Neural progenitor cell (in vitro differentiated cells): ENCODE results near the gene TCF7L2. TPM values are rescaled to one million over a fixed set of nuclear protein-coding genes. Genes with fewer than 3 reads are reported as not detected.

Source experiments
- DNase-seq: peaks from one replicate; pipeline ENCODE4 v3.0.0-alpha.2; 2016; ENCODE audit warnings: low spot score
- H2AFZ ChIP-seq: fragments of 200-600 bp; sonication (generic); replicated peaks from 2 replicates; pipeline ENCODE4 v1.6.1; 2016; ENCODE audit warnings: antibody characterized with exemption
- H3F3A ChIP-seq: fragments of 200-600 bp; sonication (generic); 2 replicates; pipeline ENCODE4 v1.6.1; 2016; ENCODE audit warnings: antibody characterized with exemption, low read depth
- H3K27ac ChIP-seq: fragments of 200-600 bp; sonication (generic); 2 replicates; pipeline ENCODE4 v1.5.1; 2016; ENCODE audit warnings: mild to moderate bottlenecking
- H3K27me3 ChIP-seq: fragments of 200-600 bp; sonication (generic); 2 replicates; pipeline ENCODE4 v1.6.1; 2016; ENCODE audit warnings: mild to moderate bottlenecking, moderate library complexity
- H3K36me3 ChIP-seq: fragments of 200-600 bp; sonication (generic); 2 replicates; pipeline ENCODE4 v1.5.1; 2016
- H3K4me1 ChIP-seq: fragments of 200-600 bp; sonication (generic); 2 replicates; pipeline ENCODE4 v1.6.1; 2016; ENCODE audit warnings: mixed run types
- H3K4me2 ChIP-seq: fragments of 200-600 bp; sonication (generic); 2 replicates; pipeline ENCODE4 v1.6.1; 2016
- H3K4me3 ChIP-seq: fragments of 200-600 bp; sonication (generic); 2 replicates; pipeline ENCODE4 v1.5.1; 2016
- H3K79me2 ChIP-seq: fragments of 200-600 bp; sonication (generic); 2 replicates; pipeline ENCODE4 v1.6.1; 2016; ENCODE audit warnings: low read depth
- H3K9ac ChIP-seq: fragments of 200-600 bp; sonication (generic); 2 replicates; pipeline ENCODE4 v1.6.1; 2016
- H3K9me3 ChIP-seq: fragments of 200-600 bp; sonication (generic); 2 replicates; pipeline ENCODE4 v1.5.1; 2016; ENCODE audit warnings: low read depth
- H4K20me1 ChIP-seq: fragments of 200-600 bp; sonication (generic); 2 replicates; pipeline ENCODE4 v1.6.1; 2016; ENCODE audit warnings: low read depth
- H3K27ac Mint-ChIP-seq: 3 replicates; pipeline ENCODE4 v1.8.0; 2021; ENCODE audit warnings: mixed read lengths
- H3K27me3 Mint-ChIP-seq: 2 replicates; pipeline ENCODE4 v1.8.0; 2022; ENCODE audit warnings: low read depth, mild to moderate bottlenecking, inconsistent platforms, moderate library complexity, mixed read lengths; ENCODE audit not compliant: insufficient read depth
- H3K36me3 Mint-ChIP-seq: 3 replicates; pipeline ENCODE4 v1.8.0; 2021; ENCODE audit warnings: mixed read lengths
- H3K4me1 Mint-ChIP-seq: 3 replicates; pipeline ENCODE4 v1.8.0; 2021; ENCODE audit warnings: mixed read lengths
- H3K4me3 Mint-ChIP-seq: 3 replicates; pipeline ENCODE4 v1.8.0; 2021; ENCODE audit warnings: mild to moderate bottlenecking, moderate library complexity, mixed read lengths
- H3K9me3 Mint-ChIP-seq: 3 replicates; pipeline ENCODE4 v1.8.0; 2020; ENCODE audit warnings: mixed read lengths
- EZH2 ChIP-seq: fragments of 200-600 bp; sonication (generic); IDR thresholded peaks from 2 replicates; pipeline ENCODE4 v1.6.1; 2017; ENCODE audit warnings: antibody characterized with exemption, mild to moderate bottlenecking, moderate library complexity
- EZH2phosphoT487 ChIP-seq: fragments of 200-600 bp; sonication (generic); IDR thresholded peaks from 2 replicates; pipeline ENCODE4 v1.6.1; 2017; ENCODE audit warnings: antibody characterized with exemption
- total RNA-seq: library from RNA; depleted of rRNA; stranded (reverse); fragments of >200 nt; gene quantifications from 2 replicates; pipeline ENCODE4 v1.2.3, GENCODE V29; 2015; ENCODE audit warnings: low replicate concordance
- TF ChIP-seq, protein P1 (sequence below): fragments of 200-600 bp; sonication (generic); IDR thresholded peaks from 2 replicates; pipeline ENCODE4 v1.5.1; 2017; ENCODE audit warnings: antibody characterized with exemption, mild to moderate bottlenecking

TCF7L2 gene
- total RNA-seq, result 11.0 and 12.3 TPM in 2 replicates

DNA sequence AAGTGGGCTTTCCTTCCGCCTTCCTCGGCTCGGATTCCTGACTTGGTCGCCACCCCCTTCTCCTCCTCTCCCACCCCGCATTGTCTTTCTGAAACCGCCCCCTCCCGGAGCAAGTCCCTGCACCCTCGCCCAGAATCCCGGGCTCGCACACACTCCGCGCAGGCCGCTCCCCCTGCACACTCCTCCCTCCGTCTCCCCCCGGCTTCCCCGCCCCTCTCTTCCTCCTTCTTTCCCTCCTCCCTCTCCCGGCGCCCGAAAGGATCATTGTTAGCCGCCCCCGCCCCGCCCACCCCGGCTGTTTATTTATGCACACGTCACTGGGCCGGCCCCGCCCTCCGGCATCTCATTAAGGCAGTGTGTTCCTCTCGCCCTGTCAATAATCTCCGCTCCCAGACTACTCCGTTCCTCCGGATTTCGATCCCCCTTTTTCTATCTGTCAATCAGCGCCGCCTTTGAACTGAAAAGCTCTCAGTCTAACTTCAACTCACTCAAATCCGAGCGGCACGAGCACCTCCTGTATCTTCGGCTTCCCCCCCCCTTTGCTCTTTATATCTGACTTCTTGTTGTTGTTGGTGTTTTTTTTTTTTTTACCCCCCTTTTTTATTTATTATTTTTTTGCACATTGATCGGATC, at the start of gene TCF7L2:
TCF7L2 (plus strand) TSS at position 373 of the 633 bp plus-strand sequence. CDS start 510 bp downstream, outside the sequence.
- H3K27me3 Mint-ChIP-seq, result peaks cover 3% of the 10 kb centered on the region

DNA sequence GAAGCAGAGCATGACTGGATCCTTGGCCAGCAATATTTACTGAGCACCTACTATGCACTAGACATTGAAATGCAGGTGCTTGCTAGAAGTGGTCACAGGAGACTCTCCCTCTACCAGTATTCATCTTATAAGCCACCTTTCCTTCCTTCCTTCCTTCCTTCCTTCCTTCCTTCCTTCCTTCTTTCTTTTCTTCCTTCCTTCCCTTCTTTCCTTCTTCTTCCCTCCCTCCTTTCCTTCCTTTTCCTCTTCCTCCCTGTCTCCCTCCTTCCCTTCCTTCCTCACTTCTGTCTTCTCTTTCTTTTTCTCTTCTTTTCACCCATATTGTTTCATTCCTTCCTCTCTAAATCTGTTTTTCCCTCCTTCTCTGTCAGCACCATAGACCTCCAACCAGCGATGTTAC, 47.3 kb upstream of the TCF7L2 start:
- H3K27me3 Mint-ChIP-seq, result peaks cover 5% of the 10 kb centered on the region
- no peak overlapping the region for H3K4me3 ChIP-seq
- H3F3A ChIP-seq, result peaks cover 30% of the 10 kb centered on the region
- H3K9ac ChIP-seq, result no peak overlapping the region
- no peaks in the 10 kb centered on the region for H3K36me3 Mint-ChIP-seq
- H3K27ac Mint-ChIP-seq, result no peak overlapping the region
- no peak for DNase-seq
- H3K9me3 ChIP-seq, result no peaks in the 10 kb centered on the region
- H3K79me2 ChIP-seq, result no peaks in the 10 kb centered on the region
- no peaks in the 10 kb centered on the region for H3K36me3 ChIP-seq
- no peaks in the 10 kb centered on the region for H3K27me3 ChIP-seq
- H3K4me1 Mint-ChIP-seq, result peaks cover 11% of the 10 kb centered on the region
- H2AFZ ChIP-seq, result no peak overlapping the region
- TF ChIP-seq, protein P1, sequence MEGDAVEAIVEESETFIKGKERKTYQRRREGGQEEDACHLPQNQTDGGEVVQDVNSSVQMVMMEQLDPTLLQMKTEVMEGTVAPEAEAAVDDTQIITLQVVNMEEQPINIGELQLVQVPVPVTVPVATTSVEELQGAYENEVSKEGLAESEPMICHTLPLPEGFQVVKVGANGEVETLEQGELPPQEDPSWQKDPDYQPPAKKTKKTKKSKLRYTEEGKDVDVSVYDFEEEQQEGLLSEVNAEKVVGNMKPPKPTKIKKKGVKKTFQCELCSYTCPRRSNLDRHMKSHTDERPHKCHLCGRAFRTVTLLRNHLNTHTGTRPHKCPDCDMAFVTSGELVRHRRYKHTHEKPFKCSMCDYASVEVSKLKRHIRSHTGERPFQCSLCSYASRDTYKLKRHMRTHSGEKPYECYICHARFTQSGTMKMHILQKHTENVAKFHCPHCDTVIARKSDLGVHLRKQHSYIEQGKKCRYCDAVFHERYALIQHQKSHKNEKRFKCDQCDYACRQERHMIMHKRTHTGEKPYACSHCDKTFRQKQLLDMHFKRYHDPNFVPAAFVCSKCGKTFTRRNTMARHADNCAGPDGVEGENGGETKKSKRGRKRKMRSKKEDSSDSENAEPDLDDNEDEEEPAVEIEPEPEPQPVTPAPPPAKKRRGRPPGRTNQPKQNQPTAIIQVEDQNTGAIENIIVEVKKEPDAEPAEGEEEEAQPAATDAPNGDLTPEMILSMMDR, result no peak
- no peak for TF ChIP-seq EZH2
- no peak for TF ChIP-seq EZH2phosphoT487
- no peak overlapping the region for H3K4me3 Mint-ChIP-seq
- no peaks in the 10 kb centered on the region for H4K20me1 ChIP-seq
- no peak overlapping the region for H3K27ac ChIP-seq
- peaks cover 21% of the 10 kb centered on the region for H3K4me1 ChIP-seq
- no peaks in the 10 kb centered on the region for H3K9me3 Mint-ChIP-seq
- no peak overlapping the region for H3K4me2 ChIP-seq

More for the DNA sequence above, at the start of gene TCF7L2:
- peaks cover 39% of the 10 kb centered on the region for H3K4me1 ChIP-seq
- peaks cover 59% of the 10 kb centered on the region for H3F3A ChIP-seq
- H3K27me3 ChIP-seq, result no peaks in the 10 kb centered on the region
- DNase-seq, result peak; percentile 99
- H3K9me3 Mint-ChIP-seq, result no peaks in the 10 kb centered on the region
- peak within 1 kb of the TSS; percentile 98 for H3K27ac Mint-ChIP-seq
- TF ChIP-seq EZH2 (no peak), EZH2phosphoT487 (no peak)
- TF ChIP-seq, protein P1, result no peak
- H4K20me1 ChIP-seq, result peaks cover 10% of the 10 kb centered on the region
- peaks cover 43% of the 10 kb centered on the region for H3K79me2 ChIP-seq
- no peaks in the 10 kb centered on the region for H3K36me3 ChIP-seq
- peak within 1 kb of the TSS; percentile 100 for H3K4me3 Mint-ChIP-seq
- peaks cover 4% of the 10 kb centered on the region for H3K36me3 Mint-ChIP-seq
- no peaks in the 10 kb centered on the region for H3K9me3 ChIP-seq
- peak within 1 kb of the TSS; percentile 92 for H3K4me2 ChIP-seq
- no peak within 1 kb of the TSS for H2AFZ ChIP-seq
- H3K9ac ChIP-seq, result peak within 1 kb of the TSS; percentile 53
- peak within 1 kb of the TSS; percentile 95 for H3K4me3 ChIP-seq
- peaks cover 37% of the 10 kb centered on the region for H3K4me1 Mint-ChIP-seq
- H3K27ac ChIP-seq, result peak within 1 kb of the TSS; percentile 76

DNA sequence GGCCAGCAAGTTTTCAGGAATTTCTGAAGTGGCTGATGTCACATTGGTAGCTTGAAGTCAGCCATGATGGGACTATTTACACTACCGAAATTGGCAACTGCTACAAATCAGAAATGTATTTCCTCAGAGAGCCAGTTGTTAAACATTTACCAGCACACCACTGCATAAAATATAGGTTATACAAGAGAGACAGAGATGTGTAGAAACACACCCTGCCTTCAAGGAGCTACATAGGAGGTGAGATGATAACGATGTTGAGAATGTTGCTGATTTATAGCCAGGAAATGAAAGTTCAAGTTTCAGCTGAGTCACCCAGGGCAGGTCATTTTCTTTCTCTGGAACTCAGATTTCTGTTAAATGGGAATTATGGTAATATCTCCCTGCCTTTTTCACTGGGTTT, 46.0 kb upstream of the TCF7L2 start:
- Histone ChIP-seq H3K4me2 (no peak overlapping the region), H3K9ac (no peak overlapping the region), H2AFZ (no peak overlapping the region), H3K4me3 (no peak overlapping the region), H3F3A (peaks cover 18% of the 10 kb centered on the region), H4K20me1 (no peaks in the 10 kb centered on the region), H3K36me3 (no peaks in the 10 kb centered on the region), H3K27me3 (no peaks in the 10 kb centered on the region), H3K79me2 (no peaks in the 10 kb centered on the region), H3K4me1 (peaks cover 11% of the 10 kb centered on the region), H3K9me3 (no peaks in the 10 kb centered on the region), H3K27ac (no peak overlapping the region)
- Mint-ChIP-seq H3K36me3 (no peaks in the 10 kb centered on the region), H3K9me3 (no peaks in the 10 kb centered on the region), H3K4me3 (no peak overlapping the region), H3K27me3 (peaks cover 7% of the 10 kb centered on the region), H3K27ac (no peak overlapping the region), H3K4me1 (peaks cover 3% of the 10 kb centered on the region)
- TF ChIP-seq, protein P1, result no peak
- TF ChIP-seq EZH2phosphoT487 (no peak), EZH2 (no peak)
- DNase-seq, result no peak
